NCI-H510A treated with DMSO at 0.1 percent for 48 hours (cell line): Measurements from ENCODE around the gene MALSU1.
A peak's percentile ranks its signal among the peaks of the same experiment; 100 is the strongest.

Experiments used
- DNase-seq: peaks from one replicate; lab custom pipeline; 2025; lab: John Stamatoyannopoulos, UW

MALSU1 gene

DNA sequence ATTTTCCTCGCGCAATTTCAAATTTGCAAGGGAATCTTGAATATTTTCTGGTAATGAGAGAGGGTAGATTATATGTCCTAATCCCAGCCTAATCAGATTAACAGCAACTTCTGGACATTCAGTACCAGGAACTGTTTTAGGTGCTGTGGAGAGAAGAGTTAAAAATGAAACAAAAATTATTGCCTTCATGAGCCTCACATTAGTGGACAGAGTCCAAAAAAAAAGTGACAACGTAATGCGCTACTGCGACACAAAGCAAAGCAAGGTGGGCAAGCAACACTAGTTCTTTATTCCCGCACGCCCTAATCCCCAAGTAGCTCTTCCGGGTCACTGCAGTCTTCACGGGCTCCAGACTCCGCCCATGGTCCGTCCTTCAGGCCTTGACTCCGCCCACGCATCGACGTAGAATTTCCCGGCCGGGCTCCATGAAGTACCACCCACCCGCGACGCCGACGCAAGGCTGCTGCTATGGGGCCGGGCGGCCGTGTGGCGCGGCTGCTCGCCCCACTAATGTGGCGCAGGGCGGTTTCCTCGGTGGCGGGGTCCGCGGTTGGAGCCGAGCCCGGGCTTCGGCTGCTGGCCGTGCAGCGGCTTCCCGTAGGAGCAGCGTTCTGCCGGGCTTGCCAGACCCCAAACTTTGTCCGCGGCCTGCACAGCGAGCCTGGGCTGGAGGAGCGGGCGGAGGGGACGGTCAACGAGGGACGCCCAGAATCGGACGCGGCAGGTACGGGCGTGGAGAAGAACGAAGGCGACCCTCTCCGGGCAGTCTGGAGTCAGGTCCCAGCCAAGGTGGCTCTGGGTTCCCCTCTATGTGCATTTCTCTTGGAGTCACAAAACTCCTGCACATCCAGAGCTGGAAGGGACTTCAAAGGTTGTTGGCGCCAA lies at the start of gene MALSU1:
TSS of gene MALSU1 (plus strand) at position 455 of the 885 bp plus-strand sequence. CDS start at position 469, 14 bp downstream.
- peak; percentile 96 for DNase-seq

DNA sequence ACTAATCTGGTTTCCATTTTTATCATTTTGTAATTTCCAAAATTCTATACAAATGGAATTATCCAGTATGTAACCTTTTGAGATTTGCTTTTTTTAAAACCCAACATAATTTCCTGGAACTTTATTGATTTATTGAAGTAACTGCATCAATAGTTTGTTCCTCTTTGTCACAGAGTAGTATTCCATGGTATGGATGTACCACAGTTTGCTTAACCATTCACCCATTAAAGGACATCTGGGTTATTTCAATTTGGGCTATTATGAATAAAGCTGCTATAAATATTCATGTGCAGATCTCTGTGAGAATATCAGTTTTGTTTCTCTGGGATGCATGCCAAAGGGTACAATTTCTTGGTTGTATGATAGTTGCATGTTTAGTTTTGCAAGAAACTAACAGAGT lies 49.7 kb upstream of the MALSU1 start:
- DNase-seq = no peak

DNA sequence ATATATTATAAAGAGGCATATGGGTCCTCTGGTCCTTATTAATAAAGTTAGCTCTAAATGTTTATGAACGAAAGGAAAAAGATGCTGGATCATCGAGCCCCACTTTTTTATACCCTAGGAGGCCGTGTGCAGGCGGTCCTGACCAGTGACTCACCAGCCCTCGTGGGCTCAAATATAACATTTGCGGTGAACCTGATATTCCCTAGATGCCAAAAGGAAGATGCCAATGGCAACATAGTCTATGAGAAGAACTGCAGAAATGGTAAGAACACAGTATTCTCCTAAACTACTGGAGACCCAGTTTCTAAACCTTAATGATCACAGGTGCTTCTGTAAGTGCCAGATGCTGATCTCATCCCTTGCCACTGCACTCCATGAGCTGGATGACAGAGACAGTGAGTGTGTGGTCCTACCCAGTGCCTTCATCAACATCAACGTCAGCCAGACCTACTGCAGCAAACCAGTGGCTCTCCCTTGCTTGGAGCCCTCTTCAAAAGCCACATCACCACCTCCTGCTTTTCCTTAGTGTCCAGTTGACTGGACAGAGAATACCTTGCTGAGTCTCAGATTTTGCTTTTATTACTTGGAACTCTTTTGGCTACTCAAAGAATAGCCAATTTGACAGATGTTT lies 45.0 kb upstream of the MALSU1 start:
- no peak for DNase-seq

DNA sequence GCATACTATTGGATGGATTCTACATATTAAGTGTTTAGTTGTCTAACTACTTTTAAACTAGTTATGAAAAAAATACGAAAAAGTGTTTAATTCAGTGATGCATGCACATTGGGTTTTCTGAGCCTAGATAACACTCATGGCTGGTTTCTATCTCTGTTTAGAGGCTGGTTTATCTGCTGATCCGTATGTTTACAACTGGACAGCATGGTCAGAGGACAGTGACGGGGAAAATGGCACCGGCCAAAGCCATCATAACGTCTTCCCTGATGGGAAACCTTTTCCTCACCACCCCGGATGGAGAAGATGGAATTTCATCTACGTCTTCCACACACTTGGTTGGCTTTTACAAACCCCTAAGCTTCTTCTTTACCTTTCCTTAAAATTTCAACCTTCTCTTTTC lies 42.4 kb upstream of the MALSU1 start:
- DNase-seq = no peak

DNA sequence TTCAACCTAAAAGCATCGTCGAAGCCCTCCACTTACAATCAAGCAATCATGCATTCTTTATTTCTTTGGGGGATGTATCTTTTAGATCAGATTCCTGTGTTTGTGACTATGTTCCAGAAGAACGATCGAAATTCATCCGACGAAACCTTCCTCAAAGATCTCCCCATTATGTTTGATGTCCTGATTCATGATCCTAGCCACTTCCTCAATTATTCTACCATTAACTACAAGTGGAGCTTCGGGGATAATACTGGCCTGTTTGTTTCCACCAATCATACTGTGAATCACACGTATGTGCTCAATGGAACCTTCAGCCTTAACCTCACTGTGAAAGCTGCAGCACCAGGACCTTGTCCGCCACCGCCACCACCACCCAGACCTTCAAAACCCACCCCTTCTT lies 38.8 kb upstream of the MALSU1 start:
- no peak for DNase-seq

DNA sequence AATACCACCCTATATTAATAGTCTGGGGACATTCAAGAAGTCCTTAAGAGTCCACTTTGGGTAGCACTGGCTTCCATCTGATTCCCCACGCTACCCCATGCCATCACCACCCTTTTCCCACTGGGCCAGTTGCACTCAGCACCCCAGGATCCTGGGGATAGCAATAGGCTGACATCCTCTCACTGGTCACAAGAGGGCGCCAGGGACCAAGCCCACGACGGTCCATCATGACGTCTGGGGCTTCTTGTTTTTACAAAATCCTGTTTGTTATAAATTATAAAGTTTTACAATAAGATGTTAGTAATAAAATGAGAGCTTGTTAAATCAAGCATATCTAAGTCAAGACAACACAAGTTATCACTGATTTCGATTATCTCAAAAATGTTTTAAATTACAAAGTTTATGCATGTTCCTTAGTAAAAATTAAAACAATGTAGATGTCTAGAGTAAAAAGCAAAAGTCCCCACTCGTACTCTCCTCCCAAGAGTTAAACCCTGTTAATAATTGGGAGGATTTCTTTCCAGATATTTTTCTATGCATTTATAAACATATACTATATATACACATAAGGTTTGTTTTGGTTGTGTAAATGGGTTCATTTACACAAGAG lies 37.2 kb upstream of the MALSU1 start:
- DNase-seq = peak; percentile 36

DNA sequence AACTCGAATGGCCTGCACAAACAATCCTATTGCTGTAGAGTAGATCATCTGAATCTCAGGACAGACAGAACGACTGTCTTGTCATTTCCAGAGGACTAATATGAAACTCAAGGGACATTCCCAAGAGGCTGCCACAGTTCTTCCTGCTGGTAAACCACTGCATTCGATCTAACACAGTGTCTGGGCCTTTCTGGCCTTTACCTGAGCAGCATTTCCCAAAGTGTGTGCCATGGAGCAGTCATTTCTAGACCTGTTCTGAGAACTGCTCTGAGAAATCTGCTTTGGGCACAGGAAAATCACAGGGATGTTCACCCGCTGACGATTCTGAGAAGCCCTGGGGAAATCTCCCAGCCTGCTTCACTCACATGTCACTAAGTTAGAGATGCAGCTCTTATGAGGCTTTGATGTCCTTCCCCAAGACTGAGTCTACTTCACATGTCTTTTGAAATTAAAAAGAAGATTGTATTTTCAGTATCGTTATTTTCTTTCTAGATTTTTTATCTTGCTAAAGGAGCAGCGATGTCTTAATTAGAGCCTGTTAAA lies 34.2 kb upstream of the MALSU1 start:
- DNase-seq = no peak

DNA sequence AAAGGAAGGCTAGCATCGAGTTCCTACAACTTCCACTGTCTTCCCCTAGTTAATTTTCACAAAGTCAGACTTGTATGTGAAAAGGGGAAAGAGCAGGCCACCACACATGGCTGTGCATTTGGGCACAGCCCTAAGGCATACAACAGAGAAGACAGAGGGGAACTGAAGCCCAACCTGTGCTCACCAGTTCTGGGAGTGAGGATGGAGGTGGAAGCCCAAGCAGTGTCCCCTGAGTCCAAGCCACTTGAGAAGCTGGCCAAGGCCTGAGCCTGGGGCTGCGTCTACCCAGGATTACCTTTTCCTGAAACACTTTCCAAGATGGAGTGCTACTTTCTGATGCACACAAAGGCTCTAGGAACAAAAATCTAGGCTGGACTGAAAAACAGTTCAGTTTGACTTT lies 32.2 kb upstream of the MALSU1 start:
- no peak for DNase-seq

DNA sequence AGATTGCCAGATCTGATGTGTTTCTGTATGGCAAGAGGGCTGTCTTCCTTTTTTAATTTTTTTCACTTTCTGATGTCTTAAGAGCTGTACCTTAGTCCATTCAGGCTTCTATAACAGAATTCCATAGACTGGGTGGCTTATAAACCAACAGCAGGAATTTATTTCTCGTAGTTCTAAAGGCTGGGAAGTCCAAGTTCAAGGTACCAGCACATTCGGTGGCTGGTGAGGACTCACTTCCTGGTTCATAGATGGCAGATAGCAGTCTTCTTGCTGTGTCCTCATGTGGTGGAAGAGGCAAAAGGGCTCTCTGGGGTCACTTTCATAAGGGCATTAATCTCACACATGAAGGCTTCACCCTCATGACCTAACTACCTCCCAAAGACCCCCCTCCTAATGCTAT lies 31.8 kb upstream of the MALSU1 start:
- no peak for DNase-seq

DNA sequence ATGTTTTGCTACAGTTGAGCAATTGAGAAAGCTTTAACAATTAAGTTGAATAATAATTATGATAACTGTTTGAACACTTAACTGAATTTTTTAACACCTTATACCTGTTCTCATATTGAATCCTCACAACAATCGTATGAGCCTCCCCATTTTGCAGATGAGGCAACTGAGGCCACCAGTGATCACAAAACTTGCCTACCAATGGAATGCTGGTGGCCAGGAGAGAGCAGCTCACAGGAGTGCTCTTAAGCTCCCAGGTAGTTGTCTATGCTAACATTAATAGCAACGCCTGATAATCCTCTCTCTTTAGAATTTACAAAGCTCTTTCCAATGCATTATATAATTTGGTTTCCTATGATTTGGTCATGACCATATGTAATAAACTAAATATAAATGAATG lies 31.0 kb upstream of the MALSU1 start:
- DNase-seq = no peak

DNA sequence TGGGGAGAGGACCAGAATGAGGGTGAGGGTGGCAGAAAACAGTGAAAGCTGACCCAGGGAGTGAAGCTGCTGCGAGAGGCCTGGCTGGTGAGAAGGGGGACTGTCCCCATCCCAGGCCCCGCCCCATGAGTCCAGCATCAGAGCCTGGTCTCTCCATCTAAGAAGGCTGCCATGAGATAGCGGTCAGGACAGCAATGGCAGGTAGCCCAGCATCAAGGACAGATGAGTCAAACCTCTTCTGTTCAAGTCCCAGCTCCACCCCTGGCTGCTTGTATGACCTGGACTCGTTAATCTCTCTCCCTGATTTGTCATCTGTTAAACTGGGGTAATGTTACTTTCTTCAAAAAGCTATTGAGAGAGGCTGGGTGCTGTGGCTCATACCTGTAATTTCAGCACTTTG lies 30.4 kb upstream of the MALSU1 start:
- DNase-seq = no peak

DNA sequence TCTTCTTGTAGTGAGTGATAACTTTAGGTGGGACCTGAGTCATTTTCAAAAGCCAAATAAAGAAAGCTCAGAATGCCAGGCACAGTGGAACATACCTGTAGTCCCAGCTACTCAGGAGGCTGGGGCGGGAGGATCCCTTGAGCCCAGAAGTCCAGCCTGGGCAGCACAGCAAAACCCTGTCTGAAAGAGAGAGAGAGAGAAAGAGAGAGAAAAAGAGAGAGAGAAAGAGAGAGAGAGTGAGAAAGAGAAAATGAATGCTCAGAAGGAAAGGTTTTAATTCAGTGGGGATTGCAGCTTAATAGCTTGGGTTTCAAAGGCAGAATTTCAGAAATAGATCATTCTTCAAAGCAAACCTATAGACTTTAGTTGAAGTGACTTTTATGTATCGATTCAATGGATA lies 26.9 kb upstream of the MALSU1 start:
- no peak for DNase-seq

DNA sequence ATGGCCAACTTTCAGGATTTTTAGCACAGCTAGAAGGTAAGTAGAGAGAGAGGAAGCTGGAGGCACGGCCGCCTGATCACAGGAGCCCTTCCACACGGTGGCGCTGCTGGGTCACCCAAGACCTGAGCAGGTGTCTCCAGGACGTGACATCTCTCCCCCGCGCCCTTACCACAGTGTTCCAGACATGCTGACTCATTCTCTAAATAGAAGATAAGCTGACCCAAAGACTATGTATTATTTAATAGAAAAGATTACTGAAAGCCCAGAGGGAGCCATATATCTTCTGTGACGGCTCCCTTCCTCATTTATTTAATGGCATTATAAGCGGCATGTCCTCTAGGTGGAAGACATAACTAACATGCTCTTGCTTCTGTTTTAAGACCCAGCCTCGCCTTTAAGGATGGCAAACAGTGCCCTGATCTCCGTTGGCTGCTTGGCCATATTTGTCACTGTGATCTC lies 26.0 kb upstream of the MALSU1 start:
- DNase-seq = peak; percentile 89

DNA sequence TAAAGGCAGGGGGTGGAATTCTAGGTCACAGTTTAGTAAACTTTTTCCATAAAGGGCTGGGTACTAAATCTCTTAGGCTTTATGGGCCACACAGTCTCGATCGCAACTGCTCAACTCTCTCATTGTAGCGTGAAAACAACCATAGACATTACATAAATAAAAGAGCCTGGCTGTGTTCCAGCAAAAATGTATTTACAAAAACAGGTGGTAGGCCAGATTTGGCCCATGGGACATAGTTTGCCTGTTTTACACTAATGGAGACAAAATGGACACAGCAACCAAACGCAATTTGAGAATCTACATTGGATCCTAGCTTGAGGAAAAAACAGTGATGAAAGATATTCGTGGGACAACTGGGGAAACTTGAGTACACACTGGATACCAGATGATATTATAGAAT lies 23.2 kb upstream of the MALSU1 start:
- DNase-seq = no peak

DNA sequence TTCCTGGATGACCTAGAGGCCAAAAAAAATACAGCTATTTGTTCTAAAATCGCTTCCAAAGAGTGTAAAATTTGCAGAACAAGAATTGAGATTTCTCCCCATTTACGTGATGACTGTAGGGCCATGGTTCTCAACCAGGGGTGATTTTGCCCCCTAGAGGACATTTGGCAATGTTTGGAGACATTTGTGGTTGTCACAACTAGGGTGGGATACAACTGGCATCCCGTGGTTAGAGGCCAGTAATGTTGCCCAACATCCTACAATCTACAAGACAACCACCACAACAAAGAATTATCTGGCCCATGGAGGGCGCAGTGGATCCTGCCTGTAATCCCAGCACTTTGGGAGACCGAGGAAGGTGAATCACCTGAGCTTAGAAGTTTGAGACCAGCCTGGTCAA lies 22.8 kb upstream of the MALSU1 start:
- DNase-seq = no peak

DNA sequence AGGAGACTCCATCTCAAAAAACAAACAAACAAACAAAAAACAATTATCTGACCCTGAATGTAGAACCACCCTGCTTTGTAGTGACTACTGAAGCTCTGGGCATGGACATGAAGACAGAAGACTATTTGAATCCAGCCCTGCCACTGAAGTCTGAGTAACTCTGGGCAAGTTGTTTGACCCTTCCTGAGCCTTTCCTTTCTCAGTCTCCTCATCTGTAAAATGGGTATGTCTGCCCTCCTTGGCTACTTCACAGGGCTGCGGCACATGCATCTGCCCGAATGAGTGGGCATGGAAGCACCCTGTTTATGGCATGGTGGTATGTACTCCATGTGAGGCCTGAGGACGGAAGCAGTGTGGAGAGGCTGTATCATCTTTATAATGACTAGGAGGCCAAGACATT lies 22.2 kb upstream of the MALSU1 start:
- no peak for DNase-seq

DNA sequence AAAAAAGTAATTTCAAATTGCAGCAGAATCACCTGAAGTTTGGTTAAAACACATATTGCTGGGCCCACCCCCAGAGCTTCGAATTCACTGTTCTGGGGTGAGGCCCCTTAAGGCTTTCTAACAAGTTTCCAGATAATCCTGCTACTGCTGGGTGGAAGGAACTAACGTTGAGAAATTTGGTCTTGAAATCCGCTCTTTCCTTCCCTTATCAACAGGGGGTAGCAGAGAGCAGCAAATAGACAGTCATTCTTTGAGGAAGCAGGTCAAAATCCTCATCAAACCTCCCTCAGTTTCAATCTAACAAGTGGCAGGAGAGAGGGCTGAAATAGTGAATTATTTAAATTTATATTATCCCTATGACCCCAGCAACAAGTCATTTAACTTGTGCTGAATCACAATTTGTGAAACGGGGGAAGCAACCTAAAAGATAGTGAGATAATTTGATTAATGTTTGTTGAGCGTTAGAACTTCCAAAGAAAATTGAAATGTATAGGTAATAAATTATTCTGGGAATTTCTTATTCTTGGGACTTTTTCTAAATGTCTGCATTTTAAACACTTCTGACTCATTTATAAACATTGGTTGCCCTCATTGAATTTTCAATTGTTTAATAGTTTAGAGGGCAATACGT lies 21.7 kb upstream of the MALSU1 start:
- DNase-seq = peak; percentile 69

DNA sequence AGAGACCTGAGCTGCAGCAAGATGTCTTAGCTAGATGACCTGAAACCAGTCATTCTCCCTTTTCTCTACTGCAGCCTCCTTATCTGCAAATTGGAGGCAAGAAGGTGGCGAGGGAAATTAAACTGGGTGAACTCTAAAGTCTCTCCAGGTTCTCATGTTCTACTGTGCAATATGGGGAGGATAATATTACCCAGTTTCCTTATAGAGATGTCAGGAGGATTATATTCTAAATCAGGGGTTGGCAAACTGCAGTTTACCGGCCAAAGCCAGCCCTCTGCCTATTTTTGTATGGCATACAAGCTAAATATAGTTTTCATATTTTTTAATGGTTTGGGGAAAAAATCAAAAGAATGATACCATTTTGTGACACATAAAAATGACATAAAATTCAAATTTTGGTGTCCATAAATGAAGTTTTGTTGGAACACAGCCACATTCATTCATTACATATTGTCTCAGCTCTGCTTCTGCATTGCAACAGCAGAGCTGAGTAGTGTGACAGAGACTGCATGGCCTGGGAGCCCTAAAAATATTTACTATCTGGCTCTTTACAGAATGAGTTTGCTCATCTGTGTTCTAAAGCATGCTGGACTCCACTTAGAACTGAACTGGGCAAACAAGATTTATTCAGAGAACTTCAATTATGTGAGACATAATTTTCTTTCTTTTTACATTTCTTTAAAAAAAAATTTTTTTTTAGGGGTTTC lies 19.2 kb upstream of the MALSU1 start:
- no peak for DNase-seq

DNA sequence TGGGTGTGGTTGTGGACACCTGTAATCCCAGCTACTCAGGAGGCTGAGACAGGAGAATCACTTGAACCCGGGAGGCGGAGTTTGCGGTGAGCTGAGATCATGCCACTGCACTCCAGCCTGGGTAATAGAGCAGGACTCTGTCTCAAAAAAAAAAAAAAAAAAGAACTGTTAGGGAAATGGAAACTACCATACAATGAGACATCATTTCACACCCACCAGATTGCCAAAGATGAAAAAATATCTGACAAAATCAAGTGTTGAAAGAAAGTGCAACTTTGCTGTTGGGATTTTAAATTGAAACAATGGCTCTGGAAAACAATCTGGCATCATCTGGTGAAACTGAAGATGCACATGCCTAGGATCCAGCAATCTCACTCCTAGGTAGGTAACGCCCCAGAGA lies 16.1 kb upstream of the MALSU1 start:
- no peak for DNase-seq

DNA sequence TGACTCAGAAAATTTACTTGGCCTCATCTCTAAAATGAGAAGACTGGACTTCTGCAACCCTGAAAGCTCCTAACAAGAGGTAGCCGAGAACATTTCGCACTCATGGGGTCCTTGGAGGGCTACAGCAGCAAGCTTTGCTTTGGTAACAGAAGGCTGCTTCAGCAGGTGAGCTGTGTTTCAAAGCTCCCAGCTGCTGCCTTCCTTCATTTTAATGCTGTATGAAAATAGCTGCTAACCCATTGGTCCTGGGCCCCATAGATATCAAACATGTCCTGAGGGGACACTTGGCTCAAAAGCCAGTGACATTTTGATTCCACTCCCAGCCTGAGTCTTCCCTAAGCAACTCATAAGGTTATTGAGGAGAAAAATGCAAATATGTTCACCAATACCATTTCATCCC lies 14.3 kb upstream of the MALSU1 start:
- DNase-seq = no peak
